Activated T-cell treated with anti-CD3 and anti-CD28 coated beads, Interleukin-2, amount 50 U/mL, for 4 hours (primary cell): ENCODE measurements around the gene RAPGEF2. TPM values are rescaled to one million over a fixed set of nuclear protein-coding genes. Genes with fewer than 3 reads are reported as not detected.
"Not testable (repeated sequence)": the region's sequence is repeated elsewhere in the genome, so short reads cannot be mapped to it uniquely, and the experiment has no call there.

ENCODE experiments used
- ATAC-seq, 2 donors: fragments of 200-7000 bp; cut with Tn5 transposase; one replicate each; pipeline ENCODE4 v1.10.0; 2021
- DNase-seq: peaks from one replicate; pipeline ENCODE4 v3.0.0-alpha.2; 2020
- H3K27me3 Mint-ChIP-seq: one replicate; pipeline ENCODE4 v1.8.0; 2021; ENCODE audit warnings: low read depth, mixed read lengths
- H3K36me3 Mint-ChIP-seq: one replicate; pipeline ENCODE4 v1.8.0; 2022; ENCODE audit warnings: mixed read lengths; ENCODE audit not compliant: insufficient read depth
- H3K4me1 Mint-ChIP-seq: one replicate; pipeline ENCODE4 v1.8.0; 2021; ENCODE audit warnings: low read depth, mixed read lengths
- H3K4me3 Mint-ChIP-seq: one replicate; pipeline ENCODE4 v1.8.0; 2021; ENCODE audit warnings: mild to moderate bottlenecking, moderate library complexity, mixed read lengths
- H3K9me3 Mint-ChIP-seq: one replicate; pipeline ENCODE4 v1.8.0; 2021; ENCODE audit warnings: mixed read lengths
- total RNA-seq, 3 donors: library from RNA; stranded (reverse); gene quantifications; one replicate each; pipeline ENCODE4 v1.2.1, GENCODE V29; 2021

The RAPGEF2 gene, protein sequence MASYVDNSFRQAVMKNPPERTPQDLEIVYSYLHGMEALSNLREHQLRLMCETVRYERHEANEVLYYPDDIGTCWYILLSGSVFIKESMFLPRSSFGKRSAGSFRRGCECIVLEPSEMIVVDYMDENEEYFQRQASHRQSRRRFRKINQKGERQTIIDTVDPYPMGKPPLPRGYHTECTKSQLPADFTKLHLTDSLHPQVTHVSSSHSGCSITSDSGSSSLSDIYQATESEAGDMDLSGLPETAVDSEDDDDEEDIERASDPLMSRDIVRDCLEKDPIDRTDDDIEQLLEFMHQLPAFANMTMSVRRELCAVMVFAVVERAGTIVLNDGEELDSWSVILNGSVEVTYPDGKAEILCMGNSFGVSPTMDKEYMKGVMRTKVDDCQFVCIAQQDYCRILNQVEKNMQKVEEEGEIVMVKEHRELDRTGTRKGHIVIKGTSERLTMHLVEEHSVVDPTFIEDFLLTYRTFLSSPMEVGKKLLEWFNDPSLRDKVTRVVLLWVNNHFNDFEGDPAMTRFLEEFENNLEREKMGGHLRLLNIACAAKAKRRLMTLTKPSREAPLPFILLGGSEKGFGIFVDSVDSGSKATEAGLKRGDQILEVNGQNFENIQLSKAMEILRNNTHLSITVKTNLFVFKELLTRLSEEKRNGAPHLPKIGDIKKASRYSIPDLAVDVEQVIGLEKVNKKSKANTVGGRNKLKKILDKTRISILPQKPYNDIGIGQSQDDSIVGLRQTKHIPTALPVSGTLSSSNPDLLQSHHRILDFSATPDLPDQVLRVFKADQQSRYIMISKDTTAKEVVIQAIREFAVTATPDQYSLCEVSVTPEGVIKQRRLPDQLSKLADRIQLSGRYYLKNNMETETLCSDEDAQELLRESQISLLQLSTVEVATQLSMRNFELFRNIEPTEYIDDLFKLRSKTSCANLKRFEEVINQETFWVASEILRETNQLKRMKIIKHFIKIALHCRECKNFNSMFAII (N-terminal part only)
- 10 to 100 TPM; 47.8 to 50.0 (median 49.3) TPM for total RNA-seq

DNA sequence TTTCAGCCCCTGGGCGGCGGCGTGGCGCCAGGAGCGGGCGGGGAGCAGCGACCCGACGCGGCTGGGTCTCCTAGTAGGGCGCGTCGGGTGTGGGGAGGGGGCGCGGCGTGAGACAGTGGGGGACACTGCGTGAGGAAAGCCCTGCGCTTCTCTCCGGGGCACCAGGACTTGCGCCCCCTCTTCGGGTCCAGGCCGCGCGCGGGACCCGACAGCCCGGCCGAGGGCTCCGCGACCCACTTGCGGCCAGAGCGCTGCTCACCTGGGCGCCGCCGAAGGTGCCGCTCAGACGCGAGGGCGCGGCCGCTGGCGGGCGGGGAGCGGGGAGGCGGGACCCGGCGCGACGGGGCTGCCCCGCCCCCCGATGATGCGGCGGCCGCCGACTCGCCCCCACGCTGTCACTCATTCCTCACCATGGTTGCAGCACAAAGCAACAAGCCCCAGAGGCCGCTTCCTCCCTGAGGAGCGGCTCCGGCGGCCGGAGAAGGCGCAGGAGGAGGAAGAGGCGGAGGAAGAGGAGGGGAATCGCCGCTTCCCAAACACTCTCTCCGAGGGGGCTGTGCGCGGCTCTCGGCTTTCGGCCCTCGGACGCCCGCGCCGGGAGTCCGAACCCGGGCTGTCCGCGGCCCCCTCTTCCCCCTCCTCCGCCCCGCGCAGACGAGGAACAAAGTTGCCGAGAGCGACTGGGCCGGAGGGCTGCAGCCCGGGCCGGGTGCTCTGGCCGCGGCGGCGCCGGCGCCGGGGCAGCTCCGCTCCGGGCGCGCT lies at the start of gene RAPGEF2:
Gene RAPGEF2 (plus strand): TSS at position 458 of the 762 bp plus-strand sequence. CDS start 1,084 bp downstream, outside the sequence.
- Mint-ChIP-seq H3K4me3 (peak within 1 kb of the TSS; percentile 87), H3K36me3 (peaks cover 9% of the 10 kb centered on the region), H3K27me3 (no peaks in the 10 kb centered on the region), H3K4me1 (peaks cover 43% of the 10 kb centered on the region), H3K9me3 (no peaks in the 10 kb centered on the region)
- ATAC-seq, result peak; percentile 85 to 87
- DNase-seq, result peak; percentile 83

DNA sequence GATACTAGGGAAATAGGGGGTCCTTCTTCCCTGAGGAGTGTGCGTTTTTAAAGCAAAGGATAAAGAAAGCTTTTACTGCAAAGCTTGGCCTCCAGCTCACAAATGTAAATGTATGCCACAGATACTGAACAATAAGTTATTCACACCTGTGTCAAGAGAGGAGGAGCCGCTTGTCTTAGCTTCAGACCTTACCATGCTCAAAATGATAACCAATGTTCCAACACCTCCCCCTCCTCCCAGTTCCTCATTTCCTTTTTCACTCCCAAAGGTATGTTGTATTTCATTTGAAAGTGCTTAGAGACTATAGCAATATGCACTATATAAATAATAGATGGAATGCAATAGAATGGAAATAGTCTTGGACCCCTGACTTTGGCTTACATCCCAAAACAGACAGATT lies 47.0 kb upstream of the RAPGEF2 start:
- Mint-ChIP-seq H3K36me3 (no peaks in the 10 kb centered on the region), H3K4me1 (peaks cover 10% of the 10 kb centered on the region), H3K4me3 (no peak overlapping the region), H3K9me3 (no peaks in the 10 kb centered on the region), H3K27me3 (peaks cover 13% of the 10 kb centered on the region)
- no peak for DNase-seq
- ATAC-seq, result no peak

DNA sequence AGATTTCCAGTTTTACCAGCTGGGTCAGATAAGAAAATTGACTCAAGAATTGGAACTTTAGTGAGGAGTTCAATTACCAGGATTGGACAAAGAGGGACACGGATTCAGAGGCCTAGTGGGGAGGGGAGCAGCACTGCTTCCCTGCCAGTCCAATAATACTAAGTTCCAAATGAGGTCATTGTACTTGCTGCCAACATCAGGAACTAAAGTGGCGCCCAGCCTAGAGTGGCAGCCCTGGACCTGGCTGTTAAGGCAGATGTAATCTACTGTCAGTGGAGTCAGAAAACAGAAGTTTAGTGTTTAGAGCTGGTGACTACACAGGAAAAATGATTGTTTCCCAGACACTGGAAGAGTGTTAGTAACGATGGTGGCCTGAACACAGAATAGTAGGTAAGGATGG lies 42.7 kb upstream of the RAPGEF2 start:
- H3K27me3 Mint-ChIP-seq, result peaks cover 1% of the 10 kb centered on the region
- no peaks in the 10 kb centered on the region for H3K4me1 Mint-ChIP-seq
- ATAC-seq, result no peak
- no peaks in the 10 kb centered on the region for H3K9me3 Mint-ChIP-seq
- H3K36me3 Mint-ChIP-seq, result no peaks in the 10 kb centered on the region
- H3K4me3 Mint-ChIP-seq, result no peak overlapping the region
- DNase-seq, result no peak

DNA sequence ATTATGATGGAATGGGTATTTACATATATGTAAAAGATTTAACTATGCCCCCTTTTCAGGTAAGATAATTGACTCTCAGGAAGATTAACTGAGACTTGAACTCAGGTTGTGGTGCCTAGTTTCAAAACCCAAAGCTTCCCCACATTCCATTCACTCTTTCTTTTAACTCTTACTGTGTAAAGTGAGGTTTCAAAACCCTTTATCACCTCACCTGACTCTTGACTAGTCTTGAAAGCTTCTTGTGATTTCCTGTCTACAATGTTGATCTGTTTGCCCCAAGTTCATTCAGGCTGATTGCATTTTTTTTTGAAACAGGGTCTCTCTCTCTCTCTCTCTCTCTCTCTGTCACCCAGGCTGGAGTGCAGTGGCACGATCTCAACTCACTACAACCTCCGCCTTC lies 40.5 kb upstream of the RAPGEF2 start:
- no peak for ATAC-seq

DNA sequence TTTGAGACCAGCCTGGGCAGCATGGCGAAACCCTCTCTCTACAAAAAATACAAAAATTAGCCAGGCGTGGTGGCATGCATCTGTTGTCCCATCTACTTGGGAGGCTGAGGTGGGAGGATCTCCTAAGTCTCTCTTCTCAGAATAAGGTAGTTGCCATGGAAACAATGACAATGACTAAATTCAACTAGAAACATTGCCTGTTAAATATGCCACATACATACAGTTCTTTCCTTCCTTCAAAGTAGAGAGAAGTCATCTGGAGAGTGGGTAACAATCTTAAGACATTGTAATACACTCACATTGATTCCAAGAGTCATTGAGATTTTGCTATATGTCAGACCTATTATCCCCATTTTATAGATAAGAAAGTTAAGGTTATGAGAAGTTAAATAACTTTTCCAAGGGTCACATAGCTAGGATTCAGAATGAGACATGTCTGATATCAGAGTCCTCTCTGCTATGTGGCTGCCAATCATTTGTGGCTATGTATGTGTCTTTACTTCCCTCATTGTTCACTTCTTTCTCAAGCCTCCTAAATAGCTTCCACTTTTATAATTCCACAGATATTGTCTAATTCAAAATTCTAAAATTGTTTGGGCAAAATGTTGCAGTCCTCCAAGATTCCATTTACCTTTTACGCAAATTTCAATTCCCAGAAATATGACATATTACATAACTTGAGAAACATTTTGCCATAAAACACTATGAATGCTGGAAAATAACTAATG lies 37.2 kb upstream of the RAPGEF2 start:
- Mint-ChIP-seq H3K4me1 (no peaks in the 10 kb centered on the region), H3K27me3 (no peaks in the 10 kb centered on the region), H3K4me3 (no peak overlapping the region), H3K9me3 (no peaks in the 10 kb centered on the region), H3K36me3 (no peaks in the 10 kb centered on the region)
- no peak for ATAC-seq
- no peak for DNase-seq

More for the DNA sequence above, 40.5 kb upstream of the RAPGEF2 start:
- Mint-ChIP-seq H3K4me1 (no peaks in the 10 kb centered on the region), H3K4me3 (no peak overlapping the region), H3K27me3 (no peaks in the 10 kb centered on the region), H3K36me3 (no peaks in the 10 kb centered on the region), H3K9me3 (no peaks in the 10 kb centered on the region)
- DNase-seq, result no peak

DNA sequence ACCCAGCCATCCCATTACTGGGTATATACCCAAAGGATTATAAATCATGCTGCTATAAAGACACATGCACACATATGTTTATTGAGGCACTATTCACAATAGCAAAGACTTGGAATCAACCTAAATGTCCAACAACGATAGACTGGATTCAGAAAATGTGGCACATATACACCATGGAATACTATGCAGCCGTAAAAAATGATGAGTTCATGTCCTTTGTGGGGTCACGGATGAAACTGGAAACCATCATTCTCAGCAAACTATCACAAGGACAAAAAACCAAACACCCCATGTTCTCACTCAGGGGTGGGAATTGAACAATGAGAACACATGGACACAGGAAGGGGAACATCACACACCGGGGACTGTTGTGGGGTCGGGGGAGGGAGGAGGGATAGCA lies 34.7 kb upstream of the RAPGEF2 start:
- not testable (repeated sequence) for H3K9me3 Mint-ChIP-seq, ATAC-seq, H3K4me3 Mint-ChIP-seq, H3K4me1 Mint-ChIP-seq, DNase-seq, H3K27me3 Mint-ChIP-seq, H3K36me3 Mint-ChIP-seq

DNA sequence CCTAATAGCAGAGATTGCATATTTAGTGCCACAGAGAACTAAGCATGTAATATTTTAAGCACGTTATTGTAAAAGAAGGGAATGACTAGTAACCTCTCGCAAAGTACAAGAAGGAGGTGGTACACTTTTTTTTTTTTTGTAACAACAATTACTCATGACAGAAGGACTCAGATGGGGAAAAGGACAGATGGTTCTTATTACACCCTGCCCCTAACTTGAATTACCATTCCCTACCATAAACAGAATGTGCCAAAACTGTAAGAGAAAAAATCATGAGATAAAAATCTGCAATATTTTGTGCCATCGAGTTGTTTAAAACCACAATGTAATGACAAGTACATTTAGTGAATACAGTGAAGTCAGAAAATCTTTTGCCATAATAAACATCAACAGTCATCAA lies 33.0 kb upstream of the RAPGEF2 start:
- Mint-ChIP-seq H3K27me3 (no peaks in the 10 kb centered on the region), H3K9me3 (no peaks in the 10 kb centered on the region), H3K4me3 (no peak overlapping the region), H3K4me1 (no peaks in the 10 kb centered on the region), H3K36me3 (no peaks in the 10 kb centered on the region)
- DNase-seq (no peak), ATAC-seq (no peak)

DNA sequence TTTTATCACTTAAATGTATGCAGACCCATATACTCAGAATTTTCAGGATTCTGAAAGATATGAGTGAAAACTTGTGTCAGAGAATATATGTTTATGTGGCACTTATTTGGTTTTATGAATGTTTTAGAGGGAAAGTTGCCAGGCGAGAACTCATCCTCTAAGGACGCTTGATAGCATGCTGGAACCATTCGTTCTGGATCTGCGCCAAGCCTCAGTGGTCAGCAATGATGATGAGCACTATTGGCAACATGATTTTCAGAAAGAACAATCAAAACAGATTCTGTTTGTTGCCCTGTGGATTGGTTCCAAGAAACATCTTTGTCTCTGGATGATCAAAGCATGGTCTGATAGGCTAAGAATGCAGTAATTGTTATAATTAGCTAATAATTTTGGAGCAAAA lies 32.1 kb upstream of the RAPGEF2 start:
- Mint-ChIP-seq H3K4me3 (no peak overlapping the region), H3K27me3 (no peaks in the 10 kb centered on the region), H3K9me3 (no peaks in the 10 kb centered on the region), H3K36me3 (no peaks in the 10 kb centered on the region), H3K4me1 (peaks cover 3% of the 10 kb centered on the region)
- no peak for ATAC-seq
- DNase-seq, result no peak

DNA sequence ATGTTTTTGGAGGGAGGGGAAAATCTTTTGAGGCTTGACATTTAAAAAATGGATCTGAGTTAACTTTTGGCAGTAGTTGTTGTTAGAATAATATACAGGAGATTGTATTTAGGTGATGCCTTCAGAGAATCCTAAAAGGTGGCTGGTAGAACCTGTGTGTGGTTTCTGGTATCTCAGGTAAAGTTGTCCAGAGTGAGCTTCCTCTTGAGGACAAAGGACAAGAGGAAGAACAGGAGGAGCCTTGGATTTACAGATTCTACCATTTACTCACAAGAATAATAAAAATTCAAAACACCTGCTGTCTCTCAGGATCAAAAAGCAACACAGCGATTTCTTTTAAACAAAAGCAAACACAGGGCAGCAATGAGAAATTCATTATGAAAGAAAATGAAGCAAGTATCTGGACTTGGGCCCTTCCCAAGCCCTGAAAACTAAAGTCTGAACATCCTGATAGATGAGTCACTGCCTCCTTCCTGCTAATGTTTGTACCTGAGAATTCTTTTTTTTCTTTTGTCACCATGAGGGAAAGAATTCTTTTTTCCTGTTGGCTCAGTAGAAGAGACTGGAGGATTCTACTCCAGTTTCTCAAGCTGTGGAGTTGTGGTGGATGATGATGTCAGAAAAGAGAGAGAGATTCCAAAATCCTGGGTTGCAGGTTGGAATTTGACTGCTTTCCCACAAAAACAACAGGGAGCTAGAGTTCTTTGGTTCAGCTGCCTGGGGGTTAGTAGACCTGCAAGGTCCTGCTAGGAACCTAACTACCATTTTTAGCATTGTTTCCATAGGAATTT lies 31.5 kb upstream of the RAPGEF2 start:
- ATAC-seq (no peak), DNase-seq (no peak)
- no peaks in the 10 kb centered on the region for H3K36me3 Mint-ChIP-seq
- H3K9me3 Mint-ChIP-seq, result no peaks in the 10 kb centered on the region
- H3K27me3 Mint-ChIP-seq, result no peaks in the 10 kb centered on the region
- H3K4me3 Mint-ChIP-seq, result no peak overlapping the region
- peaks cover 6% of the 10 kb centered on the region for H3K4me1 Mint-ChIP-seq

DNA sequence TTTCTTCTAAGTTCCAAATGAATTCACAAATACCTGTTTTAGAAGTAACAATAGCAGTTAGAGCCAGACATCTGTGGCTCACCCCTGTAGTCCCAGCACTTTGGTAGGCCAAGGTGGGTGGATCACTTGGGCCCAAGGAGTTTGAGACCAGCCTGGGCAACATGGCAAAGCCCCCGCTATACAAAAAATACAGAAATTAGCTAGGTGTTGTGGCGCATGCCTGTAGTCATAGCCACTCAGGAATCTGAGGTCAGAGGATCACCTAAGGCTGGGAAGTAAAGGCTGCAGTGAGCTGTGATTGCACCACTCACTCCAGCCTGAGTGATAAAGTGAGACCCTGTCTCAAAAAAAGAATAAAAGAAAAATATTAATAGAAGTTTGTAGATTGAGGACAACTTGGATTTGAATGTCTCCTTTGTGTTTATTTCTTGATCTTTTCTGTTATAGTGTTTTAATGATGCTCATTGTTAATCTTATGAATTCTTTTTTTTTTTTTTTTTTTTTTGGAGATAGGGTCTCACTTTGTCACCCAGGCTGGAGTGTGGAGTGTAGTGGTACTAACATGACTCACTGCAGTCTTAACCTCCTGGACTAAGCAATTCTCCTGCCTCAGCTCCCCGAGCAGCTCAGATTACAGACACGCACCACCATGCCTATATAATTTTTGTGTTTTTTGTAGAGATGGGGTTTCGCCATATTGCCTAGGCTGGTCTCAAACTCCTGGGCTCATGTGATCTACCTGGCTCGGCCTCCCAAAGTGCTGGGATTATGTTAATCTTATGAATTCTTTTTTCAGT lies 30.7 kb upstream of the RAPGEF2 start:
- ATAC-seq (no peak), DNase-seq (no peak)
- H3K4me3 Mint-ChIP-seq, result no peak overlapping the region
- no peaks in the 10 kb centered on the region for H3K36me3 Mint-ChIP-seq
- H3K27me3 Mint-ChIP-seq, result no peaks in the 10 kb centered on the region
- H3K4me1 Mint-ChIP-seq, result peaks cover 7% of the 10 kb centered on the region
- H3K9me3 Mint-ChIP-seq, result no peaks in the 10 kb centered on the region

DNA sequence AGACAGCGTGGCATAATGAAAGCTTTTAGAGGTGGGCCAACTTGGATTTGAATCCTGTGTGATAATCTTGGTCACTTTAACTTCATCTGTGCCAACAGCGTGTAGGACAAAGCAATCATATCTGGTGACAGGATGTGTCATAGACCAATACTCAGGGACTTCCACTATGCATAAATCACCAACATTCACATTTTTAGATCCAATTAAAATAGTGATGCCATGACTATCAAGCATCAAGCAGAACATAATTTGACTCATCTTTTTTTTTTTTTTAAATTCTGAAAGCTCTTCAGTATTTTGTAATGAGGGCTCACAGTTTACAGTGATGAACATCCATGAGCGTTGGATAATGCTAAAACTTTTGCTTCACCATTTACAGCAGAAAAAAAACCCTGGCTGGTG lies 27.3 kb upstream of the RAPGEF2 start:
- peak; percentile 42 to 44 for ATAC-seq
- Mint-ChIP-seq H3K9me3 (no peaks in the 10 kb centered on the region), H3K4me3 (no peak overlapping the region), H3K27me3 (no peaks in the 10 kb centered on the region), H3K4me1 (peaks cover 22% of the 10 kb centered on the region), H3K36me3 (no peaks in the 10 kb centered on the region)
- no peak for DNase-seq

DNA sequence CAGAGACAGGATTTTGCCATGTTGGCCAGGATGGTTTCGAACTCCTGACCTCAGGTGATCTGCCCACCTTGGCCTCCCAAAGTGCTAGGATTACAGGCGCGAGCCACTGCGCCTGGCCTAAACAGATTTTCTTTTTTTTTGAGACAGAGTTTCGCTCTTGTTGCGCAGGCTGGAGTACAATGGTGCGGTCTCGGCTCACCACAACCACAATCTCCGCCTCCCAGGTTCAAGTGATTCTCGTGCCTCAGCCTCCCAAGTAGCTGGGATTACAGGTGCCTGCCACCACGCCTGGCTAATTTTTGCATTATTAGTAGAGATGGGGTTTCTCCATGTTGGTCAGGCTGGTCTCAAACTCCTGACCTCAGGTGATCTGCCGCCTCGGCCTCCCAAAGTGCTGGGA lies 25.9 kb upstream of the RAPGEF2 start:
- DNase-seq, result not testable (repeated sequence)

More for the DNA sequence above, 25.9 kb upstream of the RAPGEF2 start:
- not testable (repeated sequence) for H3K4me3 Mint-ChIP-seq, H3K9me3 Mint-ChIP-seq, H3K36me3 Mint-ChIP-seq, ATAC-seq, H3K27me3 Mint-ChIP-seq
- H3K4me1 Mint-ChIP-seq, result peaks cover 22% of the 10 kb centered on the region
